GM19328 (cell line): ENCODE measurements around the gene TEX38.
"Not testable (repeated sequence)": the region's sequence is repeated elsewhere in the genome, so short reads cannot be mapped to it uniquely, and the experiment has no call there.

Experiments
- ATAC-seq: cut with Tn5 transposase; IDR thresholded peaks from one replicate; pipeline ENCODE4 v1.9.1; 2021; ENCODE audit warnings: mild to moderate bottlenecking, moderate library complexity; ENCODE audit not compliant: unreplicated experiment

Gene TEX38

DNA sequence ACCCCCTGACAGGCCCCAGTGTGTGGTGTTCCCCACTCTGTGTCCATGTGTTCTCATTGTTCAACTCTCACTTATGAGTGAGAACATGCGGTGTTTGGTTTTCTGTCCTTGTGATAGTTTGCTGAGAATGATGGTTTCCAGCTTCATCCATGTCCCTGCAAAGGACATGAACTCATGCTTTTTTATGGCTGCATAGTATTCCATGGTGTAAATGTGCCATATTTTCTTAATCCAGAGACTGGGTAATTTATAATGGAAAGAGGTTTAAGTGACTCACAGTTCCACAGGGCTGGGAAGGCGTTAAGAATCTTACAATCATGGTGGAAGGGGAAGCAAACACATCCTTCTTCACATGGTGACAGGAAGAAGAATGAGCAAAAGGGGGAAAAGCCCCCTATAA is 17.0 kb upstream of the TEX38 start:
- not testable (repeated sequence) for ATAC-seq

DNA sequence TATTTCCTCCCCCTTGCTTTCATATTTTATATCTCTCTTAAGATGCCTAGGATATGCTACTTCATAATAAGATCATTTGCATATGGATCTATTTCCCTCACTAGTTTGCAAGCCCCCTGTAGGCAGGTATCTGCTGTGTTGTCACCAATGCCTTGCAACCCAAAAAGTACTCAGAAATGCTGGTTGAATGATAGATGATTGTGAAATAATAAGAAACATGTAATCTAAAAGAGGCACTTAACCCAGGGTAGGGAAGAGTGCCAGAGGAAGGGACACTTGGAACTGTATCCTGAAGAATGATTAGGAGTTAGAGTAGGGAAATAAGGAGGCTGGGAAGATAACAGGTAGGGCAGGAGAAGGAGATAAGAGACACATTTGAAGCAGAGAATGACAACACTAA is 15.8 kb upstream of the TEX38 start:
- no peak for ATAC-seq

DNA sequence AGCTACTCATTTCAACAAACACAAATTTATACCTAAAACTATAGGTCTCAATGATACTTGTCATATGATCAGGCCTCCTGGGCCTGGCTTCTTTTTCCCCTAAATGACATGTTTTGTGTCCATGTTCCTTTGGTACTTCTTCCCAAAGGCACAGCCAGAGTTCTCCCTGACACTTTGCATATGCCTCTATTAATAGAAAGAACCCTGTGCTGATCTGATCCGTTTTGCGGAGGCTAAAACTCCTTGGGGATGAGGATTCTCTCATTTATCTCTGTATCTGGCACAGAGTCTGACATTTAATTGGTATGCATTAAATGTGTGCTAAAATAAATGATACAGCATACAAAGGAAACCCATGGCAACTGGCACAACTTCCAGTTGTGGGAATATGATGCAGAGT is 15.0 kb upstream of the TEX38 start:
- no peak for ATAC-seq

DNA sequence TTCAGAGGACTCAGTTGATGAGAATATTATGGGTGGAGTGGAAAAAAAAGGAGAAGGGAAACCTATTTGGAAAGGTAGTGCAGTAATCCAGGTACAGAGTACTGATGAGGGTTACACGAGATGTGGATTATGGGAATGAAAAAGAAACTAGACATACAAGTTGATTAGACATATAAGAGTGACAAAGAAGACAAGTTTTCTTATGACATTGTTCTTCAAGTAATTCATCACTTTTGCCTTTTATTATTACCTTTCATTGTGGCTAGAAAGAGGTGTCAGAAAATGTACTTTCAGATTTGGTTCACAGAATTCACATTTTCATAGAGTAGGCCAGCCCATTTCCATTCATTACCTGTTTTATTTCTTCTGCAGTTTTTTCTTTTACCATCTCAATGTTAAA is 13.9 kb upstream of the TEX38 start:
- no peak for ATAC-seq

DNA sequence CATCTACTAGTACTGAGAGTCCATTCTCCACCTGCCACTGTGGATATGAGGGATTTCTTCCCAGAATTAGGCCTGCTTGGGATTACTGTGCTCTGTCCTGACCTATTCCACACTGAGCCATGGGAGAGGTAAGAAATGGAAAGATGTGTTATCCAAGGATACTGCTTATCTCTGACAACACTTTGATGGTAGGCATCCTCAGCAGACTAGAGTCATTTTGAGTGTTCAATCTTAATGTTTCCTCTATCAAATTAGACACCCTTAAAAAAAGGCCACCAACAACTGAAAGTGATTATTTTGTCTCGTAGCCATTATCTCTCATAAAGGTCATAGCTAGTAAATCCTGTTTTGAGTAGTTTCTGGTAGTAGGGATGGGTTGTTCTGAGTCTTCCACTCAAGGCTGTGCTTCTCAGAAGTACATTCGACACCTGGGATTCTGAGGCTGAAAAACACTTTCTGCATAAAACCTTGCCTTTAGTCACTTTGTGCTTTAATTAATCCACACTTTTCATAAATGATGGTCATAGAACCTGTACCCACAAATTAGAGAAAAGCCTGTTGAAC is 12.3 kb upstream of the TEX38 start:
- ATAC-seq: no peak

DNA sequence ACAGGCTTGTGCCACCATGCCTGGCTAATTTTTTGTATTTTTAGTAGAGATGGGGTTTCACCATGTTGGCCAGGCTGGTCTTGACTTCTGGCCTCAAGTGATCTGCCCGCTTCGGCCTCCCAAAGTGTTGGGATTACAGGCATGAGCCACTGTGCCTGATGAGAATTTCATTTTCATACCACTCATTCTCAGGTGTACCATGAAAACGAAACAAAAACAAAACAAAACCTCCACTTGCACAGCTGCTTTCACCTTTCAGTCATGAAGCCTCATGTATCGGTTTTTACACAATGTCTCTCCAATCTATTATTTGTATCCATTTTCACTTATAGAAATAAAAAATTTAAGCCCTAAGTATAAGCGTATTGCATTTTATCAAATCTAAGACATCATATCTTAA is 11.5 kb upstream of the TEX38 start:
- not testable (repeated sequence) for ATAC-seq

DNA sequence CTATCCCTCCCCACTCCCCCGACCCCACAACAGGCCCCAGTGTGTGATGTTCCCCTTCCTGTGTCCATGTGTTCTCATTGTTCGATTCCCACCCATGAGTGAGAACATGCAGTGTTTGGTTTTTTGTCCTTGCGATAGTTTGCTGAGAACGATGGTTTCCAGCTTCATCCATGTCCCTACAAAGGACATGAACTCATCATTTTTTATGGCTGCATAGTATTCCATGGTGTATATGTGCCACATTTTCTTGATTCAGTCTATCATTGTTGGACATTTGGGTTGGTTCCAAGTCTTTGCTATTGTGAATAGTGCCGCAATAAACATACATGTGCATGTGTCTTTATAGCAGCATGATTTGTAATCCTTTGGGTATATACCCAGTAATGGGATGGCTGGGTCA is 8.7 kb upstream of the TEX38 start:
- not testable (repeated sequence) for ATAC-seq

DNA sequence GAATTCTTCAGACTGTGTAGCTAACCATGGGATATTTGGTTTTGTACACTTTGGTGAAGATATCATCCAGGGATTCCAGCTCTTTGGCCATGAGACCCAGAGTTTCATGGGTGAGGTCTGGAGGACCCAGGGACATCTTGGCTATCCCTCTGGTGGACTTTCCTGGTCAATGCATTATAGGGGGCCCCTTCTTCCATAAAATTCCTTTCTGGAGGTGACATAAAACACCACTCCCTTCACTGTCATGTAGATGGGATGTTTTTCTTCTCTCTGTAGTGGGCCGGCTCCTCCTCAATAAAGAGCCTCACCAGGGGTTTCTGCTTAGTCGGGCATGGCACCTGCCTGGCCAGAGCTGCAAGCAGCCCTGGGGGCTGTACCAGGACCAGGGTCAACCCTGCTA is 5.7 kb upstream of the TEX38 start:
- ATAC-seq: no peak

DNA sequence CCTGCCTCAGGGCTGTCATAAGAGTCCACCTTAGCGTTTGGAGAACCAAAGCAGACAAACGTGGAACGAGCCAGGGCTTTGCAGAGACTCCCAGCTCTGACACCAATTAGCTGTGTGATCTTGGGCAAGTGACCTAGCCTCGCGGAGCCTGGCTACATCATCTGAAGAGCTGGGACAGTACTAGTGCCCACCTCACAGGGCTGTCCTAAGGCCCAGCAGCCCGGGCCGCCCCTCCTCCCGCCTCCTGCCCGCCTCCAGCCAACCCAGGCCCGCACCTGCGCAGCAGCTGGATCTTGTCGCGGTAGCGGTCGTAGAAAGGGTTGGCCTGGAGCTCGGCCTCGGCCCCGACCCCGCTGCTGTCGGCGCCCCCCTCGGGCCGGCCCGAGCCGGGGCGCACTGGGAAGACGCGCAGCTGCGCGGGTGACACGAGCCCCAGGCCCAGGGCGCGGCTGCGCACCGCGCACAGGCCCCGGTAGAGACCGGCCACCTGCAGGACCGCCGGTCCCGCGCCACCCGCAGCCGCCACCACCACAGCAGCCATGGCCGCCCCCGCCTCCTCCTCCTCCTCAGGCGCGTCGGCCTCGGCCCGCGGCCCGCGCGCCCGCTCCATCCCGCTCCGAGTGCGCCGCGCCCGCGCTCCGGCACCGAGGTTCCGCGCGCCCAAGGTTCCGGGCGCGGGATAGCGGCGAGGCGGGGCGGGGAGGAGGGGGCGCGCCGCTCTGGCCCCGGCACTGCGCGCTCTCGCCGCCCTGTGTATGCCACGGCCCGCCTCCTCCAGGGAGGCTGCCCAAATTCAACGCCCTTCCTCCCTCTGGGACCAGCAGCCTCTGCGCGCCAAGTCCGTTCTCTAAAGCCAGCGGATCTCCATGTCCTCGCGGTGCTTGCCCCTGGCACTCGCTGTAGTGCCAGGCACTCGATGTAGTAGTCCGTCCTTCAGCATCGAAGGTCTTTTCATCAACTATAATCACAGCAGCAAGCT is 3.6 kb upstream of the TEX38 start, which contains the start of gene ATPAF1:
Gene ATPAF1, minus strand, starts transcription at position 583 of the 979 bp plus-strand sequence. Its CDS starts 42 bp downstream, at position 541.
- peak; percentile 56 for ATAC-seq

DNA sequence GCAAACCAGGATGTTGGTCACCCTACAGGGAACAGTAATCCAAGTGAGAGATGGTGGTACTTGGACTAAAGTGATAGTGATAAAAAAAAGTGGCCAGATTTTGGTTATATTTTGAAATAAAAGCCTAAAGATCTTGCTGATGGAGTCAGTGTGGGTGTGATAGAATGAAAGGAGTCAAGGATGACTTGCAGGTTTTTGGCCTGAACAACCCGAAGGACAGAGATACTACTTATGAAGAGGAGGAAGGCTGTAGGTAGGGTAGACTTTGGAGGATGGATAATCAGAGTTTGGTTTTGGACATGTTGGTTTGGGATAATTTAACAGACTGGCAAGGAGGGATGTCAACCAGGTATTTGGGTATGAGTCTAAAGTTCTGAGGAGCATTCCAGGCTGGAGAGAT is 1.5 kb upstream of the TEX38 start:
- ATAC-seq: no peak

DNA sequence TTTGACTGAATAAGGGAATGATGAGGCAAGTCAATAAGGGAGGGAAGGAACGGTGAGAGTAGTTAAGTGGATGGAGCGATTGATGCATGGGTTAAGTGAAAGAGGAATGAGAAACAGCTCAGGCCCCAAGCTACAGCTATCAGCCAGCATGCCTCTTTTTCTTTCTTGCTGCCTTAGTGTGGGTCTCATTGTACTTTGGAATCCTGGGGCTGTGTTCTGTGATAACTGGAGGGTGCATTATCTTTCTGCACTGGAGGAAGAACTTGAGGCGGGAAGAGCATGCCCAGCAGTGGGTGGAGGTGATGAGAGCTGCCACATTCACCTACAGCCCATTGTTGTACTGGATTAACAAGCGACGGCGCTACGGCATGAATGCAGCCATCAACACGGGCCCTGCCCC is 1.0 kb downstream of the TEX38 start:
- ATAC-seq: no peak

DNA sequence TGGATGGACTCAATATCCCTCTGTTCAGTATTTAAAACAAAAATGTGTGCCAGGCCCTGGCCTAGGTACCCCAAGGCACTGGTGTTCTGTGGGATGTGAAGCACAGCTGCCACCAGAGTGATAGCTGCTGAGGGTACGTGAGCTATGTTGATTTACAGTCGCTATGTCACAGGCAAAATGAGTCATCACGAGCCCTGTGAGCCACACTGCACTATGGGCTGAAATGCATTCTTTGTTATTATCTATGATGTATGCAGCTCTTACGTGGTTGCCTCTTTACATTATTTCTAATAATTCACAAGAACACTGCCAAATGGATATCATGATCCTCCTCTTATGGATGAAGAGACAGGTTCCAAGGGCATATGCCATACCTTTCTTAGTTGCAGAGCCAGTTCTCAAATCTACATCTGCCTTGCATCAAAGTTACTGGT is 2.1 kb downstream of the TEX38 start:
- ATAC-seq: no peak

DNA sequence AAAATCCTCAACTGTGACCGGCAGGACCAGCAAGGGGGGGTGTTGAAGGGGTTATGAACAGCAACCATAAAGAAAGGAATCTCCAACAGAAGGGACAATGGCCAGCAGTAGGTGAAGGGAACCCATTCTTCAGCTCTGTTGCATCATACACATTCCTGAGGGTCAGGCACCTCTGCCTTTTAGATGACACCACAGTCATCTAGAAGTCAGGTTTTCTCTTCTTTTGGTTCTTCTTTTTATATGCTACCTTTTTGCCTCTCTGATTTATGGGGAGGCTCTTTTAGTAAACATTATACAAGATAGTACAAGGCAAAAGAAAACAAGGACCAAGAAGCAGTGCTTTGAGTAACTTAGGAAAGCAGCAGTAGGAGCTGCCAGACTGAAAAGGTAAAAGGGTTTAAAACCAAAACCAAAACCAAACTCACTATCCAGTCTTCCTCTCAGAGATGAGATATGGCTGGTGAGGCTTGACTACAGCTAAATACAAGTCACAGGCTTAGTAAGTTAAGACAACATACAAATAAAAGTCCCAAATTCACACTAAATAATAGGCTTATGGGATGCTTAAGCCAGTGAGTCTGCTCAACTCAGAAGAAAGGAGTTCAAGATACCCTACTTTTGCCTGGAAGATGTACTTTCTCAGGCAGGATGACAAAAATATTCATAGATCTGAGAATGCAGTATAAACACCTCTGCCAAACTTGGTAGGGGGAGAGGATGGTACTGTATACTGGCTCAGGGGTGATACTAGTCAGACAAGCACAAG is 4.1 kb downstream of the TEX38 start:
- peak; percentile 71 for ATAC-seq

DNA sequence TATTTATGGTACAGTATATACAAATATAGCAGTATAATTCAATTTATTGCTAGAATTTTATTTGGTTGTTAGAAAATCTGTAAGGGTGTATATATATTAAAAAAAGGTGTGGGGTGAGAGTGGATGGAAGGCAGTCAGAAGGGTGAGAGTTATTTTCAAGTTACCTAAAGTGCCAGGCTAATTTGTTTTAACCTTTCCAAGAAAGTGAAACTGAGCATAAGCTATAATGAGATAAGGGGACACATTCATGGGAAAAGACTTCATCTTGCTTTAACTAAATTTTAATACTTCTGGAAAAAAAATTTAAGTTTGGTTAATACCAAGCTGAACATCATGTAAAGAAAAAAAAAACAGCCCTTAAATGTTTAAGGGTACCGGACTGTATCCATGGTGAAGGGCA is 4.9 kb downstream of the TEX38 start:
- no peak for ATAC-seq

DNA sequence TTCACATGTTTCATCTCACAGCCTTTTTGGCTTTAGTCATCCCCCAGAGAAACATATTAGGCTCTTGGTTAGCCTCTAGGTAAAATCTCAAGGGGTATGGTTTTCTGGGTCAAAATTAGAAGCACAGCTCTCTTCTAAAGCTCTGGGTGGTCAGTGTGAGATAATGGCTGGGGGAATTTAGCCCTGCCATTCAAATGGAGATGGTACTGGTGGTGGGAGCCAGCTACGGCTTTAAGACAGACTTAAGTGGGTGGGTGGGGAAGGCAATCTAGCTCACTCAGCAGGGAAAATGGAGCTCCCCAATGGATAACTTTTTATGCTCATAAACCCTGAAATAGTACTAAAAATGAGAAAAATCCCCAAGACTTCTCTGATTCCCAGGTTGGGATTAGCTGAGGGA is 5.7 kb downstream of the TEX38 start:
- ATAC-seq: no peak

DNA sequence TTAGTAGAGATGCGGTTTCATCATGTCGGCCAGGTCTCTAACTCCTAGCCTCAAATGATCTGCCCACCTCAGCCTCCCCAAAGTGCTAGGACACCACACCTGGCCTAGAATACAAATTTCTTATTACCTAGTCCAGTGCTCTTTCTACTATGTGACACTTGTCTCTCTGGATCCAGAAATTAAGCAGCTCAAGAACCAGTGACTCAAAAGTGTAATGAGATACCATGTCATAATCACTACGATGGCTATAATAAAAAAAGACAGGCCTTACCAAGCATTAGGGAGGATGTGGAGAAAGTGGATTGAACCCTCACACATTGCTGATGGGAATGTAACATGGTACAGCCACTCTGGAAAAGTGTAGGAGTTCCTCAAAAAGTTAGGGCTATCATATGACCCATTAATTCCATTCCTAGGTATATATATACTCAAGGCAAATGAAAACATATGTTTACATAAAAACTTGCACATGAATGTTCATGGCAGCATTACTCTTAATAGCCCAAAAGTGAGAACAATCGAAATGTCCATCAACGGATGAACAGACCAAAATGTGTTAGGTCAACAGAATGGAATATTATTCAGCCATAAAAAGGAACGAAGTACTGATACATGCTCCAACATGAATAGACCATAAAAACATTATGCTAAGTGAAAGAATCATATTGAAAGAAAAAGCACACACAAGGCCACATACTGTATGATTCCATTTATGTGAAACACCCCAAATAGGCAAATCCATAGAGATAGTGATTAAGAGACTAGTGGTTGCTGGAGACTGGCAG is 8.3 kb downstream of the TEX38 start:
- ATAC-seq: no peak

DNA sequence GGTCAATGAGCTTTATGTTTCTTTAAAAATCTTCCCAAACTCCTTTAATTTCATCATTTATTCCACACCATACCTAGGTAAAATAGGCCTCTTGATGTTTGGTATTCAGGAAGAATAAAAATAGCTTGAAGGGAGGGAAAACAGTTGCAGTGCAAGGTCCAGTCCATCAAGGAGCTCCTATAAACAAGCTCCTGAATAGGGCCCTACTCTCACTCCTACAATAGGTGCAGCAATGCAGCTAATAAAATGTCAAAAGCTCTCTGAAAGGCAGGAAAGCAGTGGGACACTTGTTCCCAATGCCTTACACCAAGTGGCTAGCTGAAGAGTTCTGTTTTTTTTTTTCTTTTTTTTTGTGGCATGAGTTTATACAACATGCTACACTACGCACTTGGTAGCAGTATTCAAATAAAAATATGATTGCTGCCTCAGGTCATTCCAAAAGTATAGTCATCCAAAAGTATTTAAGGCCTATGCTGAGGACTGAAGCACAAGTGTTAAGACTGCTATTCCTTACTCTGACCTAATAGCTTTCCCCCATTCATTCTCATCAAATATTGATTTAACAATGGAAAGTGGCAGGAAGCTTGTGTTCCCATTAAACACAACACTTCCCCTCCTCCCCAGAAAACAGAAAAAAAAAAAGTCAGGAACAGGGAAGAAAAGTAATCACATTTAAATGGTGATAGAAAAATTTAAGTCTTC is 9.8 kb downstream of the TEX38 start:
- ATAC-seq: no peak

DNA sequence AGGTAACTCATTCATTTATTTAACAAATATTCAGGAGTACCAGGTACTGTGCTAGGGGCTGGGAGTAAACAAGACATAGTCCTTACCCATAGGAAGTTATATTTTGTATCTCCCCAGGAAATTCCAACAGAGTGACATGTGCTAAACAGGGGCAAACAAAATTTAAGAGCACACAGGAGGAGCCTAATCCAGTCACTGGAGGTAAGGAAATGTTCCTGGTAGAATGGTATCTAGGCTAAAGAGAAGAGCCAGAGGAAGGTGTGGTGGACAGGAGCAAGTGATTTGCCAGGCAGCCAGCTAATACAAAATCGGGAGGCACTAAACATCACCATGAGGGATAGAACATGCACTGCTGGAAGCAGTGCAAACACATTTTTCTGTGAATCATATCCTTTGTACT is 10.4 kb downstream of the TEX38 start:
- ATAC-seq: no peak

DNA sequence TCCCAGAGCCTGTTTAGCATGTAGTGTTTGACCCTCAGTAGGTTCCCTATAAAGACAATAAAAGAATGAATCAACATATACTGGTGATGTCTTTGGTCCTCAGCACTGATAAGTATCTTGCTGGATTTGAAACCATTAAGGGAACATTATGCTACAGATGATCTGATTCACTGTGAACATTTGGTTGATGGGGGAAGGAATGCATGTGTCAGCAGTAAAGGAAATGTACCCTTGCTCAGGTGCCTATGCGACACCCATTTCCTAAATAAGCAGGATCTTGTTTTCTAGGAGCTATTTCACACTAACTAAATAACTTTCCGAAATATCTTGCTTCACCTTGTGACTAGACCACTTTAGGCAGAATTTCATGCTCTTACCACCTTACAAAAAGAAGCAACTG is 13.0 kb downstream of the TEX38 start:
- ATAC-seq: no peak

DNA sequence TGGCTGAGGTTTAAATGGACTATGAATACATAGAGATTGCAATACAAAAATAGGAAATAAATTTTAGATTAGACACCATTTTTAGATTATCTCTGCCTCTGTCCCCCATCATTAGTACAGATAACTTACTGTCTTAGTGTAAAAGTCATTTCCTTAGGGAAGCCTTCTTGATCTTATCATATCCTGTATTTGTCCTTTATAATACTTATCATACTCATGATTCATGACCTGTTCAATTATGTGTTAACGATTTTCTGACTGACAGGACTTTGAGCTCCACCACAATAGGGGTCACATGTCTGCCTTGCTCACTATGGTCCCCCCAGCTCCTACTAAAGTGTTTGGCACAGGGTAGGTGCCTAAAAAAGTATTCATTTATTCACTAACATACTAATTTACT is 14.6 kb downstream of the TEX38 start:
- ATAC-seq: no peak
